Activated CD8-positive, alpha-beta memory T cell treated with anti-CD3 and anti-CD28 coated beads for 1 hour (primary cell): Measurements from ENCODE around the gene CFAP20DC.
"Not testable (repeated sequence)": the region's sequence is repeated elsewhere in the genome, so short reads cannot be mapped to it uniquely, and the experiment has no call there.

Experiments used
- DNase-seq, 2 donors: peaks; one replicate each; pipeline ENCODE4 v3.0.0-alpha.2; 2020; ENCODE audit warnings: low read depth in 1 of 2; ENCODE audit errors: extremely low read depth in 1 of 2

CFAP20DC gene

GRCh38 chr3:58751235-58751634, 298.6 kb downstream of the CFAP20DC start:
- DNase-seq, result no peak

DNA sequence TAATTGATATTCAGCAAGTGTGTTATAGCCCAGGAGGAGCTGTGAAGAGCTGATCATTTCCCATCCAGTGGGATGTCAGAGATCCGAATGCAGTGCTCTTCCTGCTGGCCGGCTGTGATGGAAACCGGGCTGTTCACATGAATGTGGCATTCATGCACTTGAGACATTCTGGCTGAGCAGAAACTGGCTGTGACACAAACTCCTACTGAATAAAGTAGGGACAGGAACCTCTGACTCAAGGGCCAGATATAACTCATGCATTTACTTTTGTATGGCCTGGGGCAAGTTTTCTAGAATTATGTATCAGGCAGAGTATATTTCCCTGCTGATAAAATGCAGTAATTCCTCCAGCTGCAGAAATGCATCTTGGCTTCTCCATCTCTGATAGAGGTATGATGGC, 299.9 kb downstream of the CFAP20DC start:
- no peak for DNase-seq

GRCh38 chr3:58748024-58748423, 301.8 kb downstream of the CFAP20DC start:
- no peak for DNase-seq

- no peak for DNase-seq
Observed at GRCh38 chr3:58746758-58747157, 303.1 kb downstream of the CFAP20DC start.

DNA sequence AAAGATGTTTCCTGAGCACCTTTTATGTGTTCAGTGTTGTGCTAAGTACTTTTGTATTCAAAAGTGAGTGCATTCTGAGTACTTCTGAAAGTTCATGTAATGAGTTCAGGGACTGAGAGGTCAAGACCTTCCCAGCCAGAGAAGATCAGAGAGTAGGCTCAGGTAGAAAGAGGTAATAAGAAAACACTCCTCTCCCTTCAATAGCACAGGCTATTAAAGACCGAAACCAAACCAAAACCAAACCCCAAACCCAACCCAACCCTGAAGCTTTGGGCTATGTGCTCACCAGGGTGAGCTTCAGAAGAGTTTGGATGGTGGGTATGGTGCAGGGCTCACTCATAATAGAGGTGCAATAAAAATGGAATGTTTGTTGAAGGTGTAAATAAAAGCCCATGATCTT, 306.5 kb downstream of the CFAP20DC start:
- no peak for DNase-seq

- DNase-seq, result no peak
Observed at GRCh38 chr3:58742239-58742638, 307.6 kb downstream of the CFAP20DC start.

DNA sequence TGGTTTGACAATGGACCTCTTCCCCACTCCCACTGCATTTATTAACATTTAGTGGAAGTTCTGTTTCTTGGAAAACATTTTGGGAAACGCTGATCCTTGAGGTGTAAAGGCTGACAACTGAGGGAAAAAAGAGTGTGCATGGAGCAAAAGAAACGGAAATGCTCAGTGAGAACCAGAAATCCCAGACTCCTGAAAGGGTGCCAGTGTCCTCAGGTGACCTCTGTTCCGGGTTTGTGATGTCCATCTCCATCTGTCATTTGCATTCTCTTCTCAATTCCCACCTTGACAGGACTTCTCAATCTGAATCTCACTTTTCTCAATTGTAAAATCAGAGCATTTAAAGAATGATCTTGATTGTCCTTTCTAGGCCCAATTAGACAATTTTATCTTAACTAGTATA, 312.2 kb downstream of the CFAP20DC start:
- no peak for DNase-seq

GRCh38 chr3:58731673-58732072, 318.2 kb downstream of the CFAP20DC start:
- no peak for DNase-seq

- no peak for DNase-seq
Observed at GRCh38 chr3:58728723-58729122, 321.1 kb downstream of the CFAP20DC start.

GRCh38 chr3:58725326-58725853, 324.4 kb downstream of the CFAP20DC start:
- DNase-seq, result no peak

- DNase-seq, result no peak
Observed at GRCh38 chr3:58724336-58724735, 325.5 kb downstream of the CFAP20DC start.

DNA sequence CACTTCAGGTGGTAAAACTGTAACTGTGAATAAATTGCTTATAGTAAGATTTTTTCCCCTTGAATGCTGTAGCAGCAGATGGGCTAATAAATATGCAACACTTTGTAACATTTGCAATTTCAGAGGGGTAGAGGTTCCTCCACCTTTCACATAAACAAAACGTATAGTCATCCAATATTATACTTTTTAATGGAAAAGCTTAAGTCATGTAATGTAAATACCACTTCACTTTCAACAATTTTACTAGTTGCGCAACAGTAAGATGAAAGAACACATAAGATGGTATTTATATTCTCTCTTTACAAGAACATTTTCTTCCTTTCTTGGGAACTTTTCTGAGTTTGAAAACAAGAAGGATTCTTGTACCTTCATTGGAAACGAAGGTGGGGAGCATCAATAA, 326.7 kb downstream of the CFAP20DC start:
- DNase-seq, result no peak

GRCh38 chr3:58722561-58722960, 327.3 kb downstream of the CFAP20DC start:
- no peak for DNase-seq

DNA sequence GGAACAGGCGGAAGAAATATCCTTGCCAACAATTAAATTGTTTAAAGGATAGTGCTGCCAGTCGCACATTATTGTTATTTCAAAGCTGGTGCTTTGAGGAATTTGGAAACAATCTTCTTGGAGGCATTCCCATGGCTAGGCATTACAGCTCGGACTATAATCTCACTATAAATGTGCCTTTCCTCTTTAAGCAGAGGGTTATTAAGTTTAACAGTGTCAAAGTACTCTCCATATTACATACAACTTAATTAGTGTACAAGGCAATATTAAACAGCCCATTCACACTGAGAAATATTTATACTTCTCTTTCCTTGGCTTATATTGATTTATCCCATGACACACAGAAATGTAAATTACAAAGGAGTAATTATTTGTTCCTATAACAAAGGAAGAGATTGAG, 329.3 kb downstream of the CFAP20DC start:
- DNase-seq, result no peak

- no peak for DNase-seq
Observed at GRCh38 chr3:58719684-58720083, 330.1 kb downstream of the CFAP20DC start.

DNA sequence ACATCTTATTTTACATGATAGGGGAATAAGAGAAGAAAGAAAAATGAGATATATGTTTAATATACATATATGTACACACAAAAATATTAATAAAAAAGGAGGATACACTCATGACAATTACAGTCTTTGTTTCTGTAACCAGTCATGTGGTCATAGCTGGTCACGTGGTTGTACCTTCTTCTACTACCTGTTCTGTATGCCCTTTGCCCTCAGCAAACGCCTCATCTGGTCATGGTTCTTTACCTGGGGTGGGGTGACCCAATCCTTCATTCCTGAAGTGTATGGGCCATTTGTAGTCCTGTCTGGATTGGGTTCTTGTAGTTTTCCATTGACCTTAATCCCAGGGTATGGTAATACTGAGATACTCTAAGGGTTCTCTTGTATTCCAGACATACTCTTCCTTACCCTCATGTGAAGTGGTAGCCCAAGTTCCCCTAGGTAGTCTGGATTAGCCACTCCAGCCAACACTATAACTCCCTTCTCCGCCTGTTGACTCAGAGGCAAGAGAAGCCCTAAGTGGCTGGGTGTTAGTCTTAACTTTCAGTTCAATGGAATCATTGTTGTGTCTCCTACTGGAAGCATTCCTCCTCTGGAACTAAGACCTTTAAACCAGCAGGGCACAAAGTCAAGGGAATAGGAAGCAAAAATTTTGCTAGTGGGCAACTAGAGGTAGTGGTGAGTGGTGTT, 336.0 kb downstream of the CFAP20DC start:
- no peak for DNase-seq

- no peak for DNase-seq
Observed at GRCh38 chr3:58711871-58712270, 338.0 kb downstream of the CFAP20DC start.

GRCh38 chr3:58708983-58709382, 340.8 kb downstream of the CFAP20DC start:
- DNase-seq, result not testable (repeated sequence)

DNA sequence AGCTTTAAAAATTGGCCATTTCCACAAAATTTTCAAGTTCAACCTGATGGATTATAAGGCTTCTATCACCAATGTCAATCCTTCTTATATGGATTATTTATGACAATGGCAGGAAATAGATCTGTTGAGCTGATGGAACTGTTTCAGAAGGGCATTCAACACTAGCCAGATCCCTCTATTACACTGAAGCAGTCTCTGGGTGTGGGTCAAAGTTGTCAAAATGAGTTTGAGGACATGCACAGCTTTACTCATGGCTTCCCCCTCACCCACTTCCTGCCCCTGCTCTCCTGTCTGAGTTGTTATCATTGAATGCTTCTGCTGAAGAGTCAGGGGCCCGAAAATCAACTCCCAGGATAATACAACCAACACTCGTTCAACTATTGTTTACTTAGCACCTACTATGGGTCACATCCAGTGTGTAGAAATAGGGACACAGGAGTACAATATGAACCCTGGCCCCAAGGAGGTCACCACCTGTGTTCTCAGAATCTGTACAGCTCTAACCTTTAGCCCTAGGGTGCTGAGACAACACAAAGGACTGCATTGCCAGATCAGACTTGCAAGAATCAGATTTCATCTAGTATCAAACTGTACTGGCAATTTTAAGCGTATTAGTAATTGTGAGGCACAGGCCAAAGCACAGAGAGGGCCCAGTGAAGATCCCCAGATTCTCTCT, 341.6 kb downstream of the CFAP20DC start:
- no peak for DNase-seq

DNA sequence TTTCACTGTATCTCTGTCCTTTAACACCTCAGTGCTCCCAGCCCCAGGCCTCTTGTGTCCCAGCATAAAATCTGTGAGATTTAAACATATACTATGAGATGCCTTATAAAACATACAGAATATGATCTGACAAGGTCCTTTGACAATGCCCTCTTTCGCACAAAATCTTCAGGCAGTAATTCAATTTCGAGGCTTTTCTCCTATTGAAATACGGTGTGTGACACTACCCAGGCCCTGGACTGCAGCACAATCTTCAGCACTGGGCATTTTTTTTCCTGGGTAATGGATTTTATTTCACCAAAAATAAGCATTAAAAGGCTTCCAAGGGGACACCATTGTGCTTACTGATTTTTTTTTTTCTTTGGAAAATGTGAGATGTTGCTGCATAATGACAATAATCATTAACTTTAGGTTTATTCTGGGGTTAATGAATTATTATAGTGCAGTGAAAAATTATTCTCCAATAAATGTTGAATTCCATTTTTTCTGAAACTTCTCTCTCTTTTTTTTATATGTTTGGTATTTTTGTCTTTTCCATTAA, 342.4 kb downstream of the CFAP20DC start:
- no peak for DNase-seq

GRCh38 chr3:58706395-58707167, 343.2 kb downstream of the CFAP20DC start:
- no peak for DNase-seq
